ENCODE results near the gene RFC3.

The RFC3 gene

DNA sequence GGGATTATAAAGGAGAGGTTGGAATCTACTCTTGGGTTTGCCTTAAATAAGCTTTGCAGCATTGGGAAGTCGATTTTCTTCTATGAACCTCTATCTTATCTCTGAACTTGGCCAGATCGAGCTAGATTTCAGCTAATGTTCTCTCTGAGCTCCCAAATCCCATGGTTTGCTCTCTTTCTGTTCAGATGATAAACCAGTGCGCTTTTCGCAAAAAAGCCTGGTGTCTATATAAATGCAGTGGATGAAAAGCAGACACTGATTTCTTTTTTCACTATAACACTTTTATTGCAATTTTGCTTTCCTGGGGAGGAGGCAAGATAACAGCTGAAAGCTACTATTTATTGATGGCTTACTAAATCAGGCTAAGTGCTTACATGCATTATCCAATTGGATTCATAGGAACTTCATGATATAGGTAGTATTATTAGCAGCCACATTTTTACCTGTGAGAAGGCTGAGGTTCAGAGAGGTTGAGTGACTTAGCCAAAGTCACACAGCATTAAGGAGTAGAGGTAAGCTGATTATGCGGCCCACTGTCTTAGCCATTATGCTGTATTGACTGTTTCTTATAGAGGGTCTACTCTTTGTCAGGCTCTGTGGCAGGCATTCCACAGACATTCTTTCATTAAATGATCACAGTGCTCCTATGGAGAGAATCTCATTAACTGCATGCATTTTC, 58.9 kb downstream of the RFC3 start:
- TF ChIP-seq, protein P1, sequence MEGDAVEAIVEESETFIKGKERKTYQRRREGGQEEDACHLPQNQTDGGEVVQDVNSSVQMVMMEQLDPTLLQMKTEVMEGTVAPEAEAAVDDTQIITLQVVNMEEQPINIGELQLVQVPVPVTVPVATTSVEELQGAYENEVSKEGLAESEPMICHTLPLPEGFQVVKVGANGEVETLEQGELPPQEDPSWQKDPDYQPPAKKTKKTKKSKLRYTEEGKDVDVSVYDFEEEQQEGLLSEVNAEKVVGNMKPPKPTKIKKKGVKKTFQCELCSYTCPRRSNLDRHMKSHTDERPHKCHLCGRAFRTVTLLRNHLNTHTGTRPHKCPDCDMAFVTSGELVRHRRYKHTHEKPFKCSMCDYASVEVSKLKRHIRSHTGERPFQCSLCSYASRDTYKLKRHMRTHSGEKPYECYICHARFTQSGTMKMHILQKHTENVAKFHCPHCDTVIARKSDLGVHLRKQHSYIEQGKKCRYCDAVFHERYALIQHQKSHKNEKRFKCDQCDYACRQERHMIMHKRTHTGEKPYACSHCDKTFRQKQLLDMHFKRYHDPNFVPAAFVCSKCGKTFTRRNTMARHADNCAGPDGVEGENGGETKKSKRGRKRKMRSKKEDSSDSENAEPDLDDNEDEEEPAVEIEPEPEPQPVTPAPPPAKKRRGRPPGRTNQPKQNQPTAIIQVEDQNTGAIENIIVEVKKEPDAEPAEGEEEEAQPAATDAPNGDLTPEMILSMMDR (IDR thresholded peaks at IDR 0.05; ENCODE audit: control insufficient read depth, insufficient read depth, low read depth, low read length, missing control alignments) = no peak
- H3K4me3 ChIP-seq (ENCODE audit: control insufficient read depth, low read depth, low read length) = no peak overlapping the region
- DNase-seq (ENCODE audit: low read depth) = no peak

DNA sequence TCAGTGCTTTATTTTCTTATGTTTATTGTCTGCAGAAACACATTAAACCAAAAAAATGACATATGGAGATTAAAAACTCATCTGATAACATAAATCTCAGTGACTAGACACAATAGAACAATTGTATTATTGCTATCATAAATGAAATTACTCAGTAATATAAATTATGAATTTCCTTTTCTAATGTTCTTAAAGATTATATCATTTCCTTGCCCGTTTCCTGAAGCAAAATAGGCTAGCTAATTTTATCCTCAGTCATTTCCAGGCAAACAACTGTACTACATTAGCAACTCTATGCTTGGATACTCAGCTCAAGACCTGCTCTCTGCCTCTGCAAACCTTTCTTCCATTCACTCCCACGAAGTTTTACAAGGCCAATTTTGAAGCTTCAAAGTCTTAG, 61.2 kb downstream of the RFC3 start:
- TF ChIP-seq, protein P1 (IDR thresholded peaks at IDR 0.05; ENCODE audit: control insufficient read depth, insufficient read depth, low read depth, low read length, missing control alignments) = no peak
- DNase-seq (ENCODE audit: low read depth) = no peak
- no peak overlapping the region for H3K4me3 ChIP-seq (ENCODE audit: control insufficient read depth, low read depth, low read length)

DNA sequence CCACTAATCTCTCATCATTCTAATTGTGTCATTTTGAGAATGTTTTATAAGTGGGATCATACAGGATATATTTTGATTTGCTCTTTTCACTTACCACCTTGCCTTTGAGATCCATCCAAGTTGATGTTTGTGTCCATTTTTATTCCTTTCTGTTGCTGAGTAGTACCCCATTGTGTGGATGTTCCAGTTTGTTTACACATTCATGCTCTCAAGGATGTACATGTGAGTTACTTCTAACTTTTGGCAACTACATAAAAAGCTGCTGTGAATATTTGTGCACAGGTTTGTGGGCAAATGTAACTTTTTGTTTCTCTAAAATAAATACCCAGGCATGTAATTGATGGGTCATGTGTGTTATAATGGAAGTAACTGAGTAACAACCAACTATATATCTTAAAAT, 64.9 kb downstream of the RFC3 start:
- no peak overlapping the region for H3K4me3 ChIP-seq (ENCODE audit: control insufficient read depth, low read depth, low read length)
- no peak for DNase-seq (ENCODE audit: low read depth)
- TF ChIP-seq, protein P1 (IDR thresholded peaks at IDR 0.05; ENCODE audit: control insufficient read depth, insufficient read depth, low read depth, low read length, missing control alignments) = no peak

DNA sequence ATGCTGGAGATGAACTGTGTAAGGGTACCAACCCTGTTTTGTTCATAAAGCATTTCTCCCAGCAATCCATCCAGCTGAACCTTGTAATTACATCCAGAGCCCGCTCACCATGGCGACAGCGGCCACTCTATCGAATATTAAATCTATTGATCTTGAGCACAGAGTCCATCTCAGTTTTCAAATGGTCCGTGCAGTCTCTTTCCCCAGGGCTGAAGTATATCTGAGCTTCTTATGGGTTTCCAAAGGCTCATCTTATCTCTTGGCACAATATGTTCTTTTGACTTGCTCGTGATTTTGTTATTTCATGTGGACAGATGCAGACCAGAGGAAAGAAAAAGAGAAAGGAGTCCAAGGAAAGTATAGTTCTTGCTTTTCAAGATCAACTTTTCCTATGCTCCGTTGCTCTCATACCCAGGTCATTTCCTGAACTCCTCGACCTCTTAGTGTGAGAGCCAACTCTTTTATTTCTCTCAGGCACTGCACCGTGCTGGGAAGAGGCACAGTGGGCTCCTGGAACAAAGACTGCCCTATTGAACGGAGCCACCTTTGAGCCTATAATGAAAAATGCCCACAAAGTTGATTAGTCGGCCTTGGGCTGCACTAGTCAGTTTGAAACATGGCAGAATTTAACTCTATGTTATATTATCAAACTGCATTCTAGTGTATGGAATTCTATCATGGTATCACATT, 66.7 kb downstream of the RFC3 start:
- TF ChIP-seq, protein P1 (IDR thresholded peaks at IDR 0.05; ENCODE audit: control insufficient read depth, insufficient read depth, low read depth, low read length, missing control alignments) = no peak
- DNase-seq (ENCODE audit: low read depth) = no peak
- H3K4me3 ChIP-seq (ENCODE audit: control insufficient read depth, low read depth, low read length) = no peak overlapping the region
